A549 (cell line): Measurements from ENCODE around the gene SLC25A10. TPM values are rescaled to one million over a fixed set of nuclear protein-coding genes. Genes with fewer than 3 reads are reported as not detected.
A peak's percentile ranks its signal among the peaks of the same experiment; 100 is the strongest.

Source experiments
- ATAC-seq, 2 experiments: fragments of 200-7000 bp in 1 of 2; fragments of >200 bp in 1 of 2; cut with Nextera tagmentation in 1 of 2; cut with Tn5 transposase in 1 of 2; 3 replicates each; pipeline versions ENCODE4 v1.8.0 to v1.9.1; 2018 to 2020; ENCODE audit warnings: mild to moderate bottlenecking in 1 of 2, moderate library complexity in 1 of 2
- CTCF ChIA-PET: fragments of 300-600 bp; sonication (Branson Sonifier 250); formaldehyde crosslinking; extraction: SDS; loops from one replicate; lab custom pipeline; 2021; ENCODE audit warnings: antibody characterized with exemption, inconsistent platforms; lab: Yijun Ruan, JAX
- POLR2A ChIA-PET: fragments of 350-600 bp; formaldehyde crosslinking; extraction: SDS; loops from one replicate; lab custom pipeline; 2021; ENCODE audit warnings: antibody characterized with exemption, inconsistent platforms; lab: Yijun Ruan, JAX
- DNase-seq, 2 experiments: peaks; one replicate each; pipeline versions ENCODE4 v3.0.0 to v3.0.0-alpha.2; 2011 to 2016; ENCODE audit warnings: low read depth in 1 of 2, low spot score in 1 of 2
- FAIRE-seq: peaks from 2 replicates; lab custom pipeline; 2011; peaks lifted over from hg19 to GRCh38; lab: Jason Lieb, UNC
- H3K27ac ChIP-seq, 2 experiments: fragments of >200 bp; sonication (Bioruptor Twin); formaldehyde crosslinking; 3 replicates each; pipeline ENCODE4 v1.5.1; 2016 to 2017
- H3K4me1 ChIP-seq: fragments of >200 bp; sonication (Bioruptor Twin); formaldehyde crosslinking; 3 replicates; pipeline ENCODE4 v1.6.1; 2016
- H3K4me2 ChIP-seq: fragments of >200 bp; sonication (Bioruptor Twin); formaldehyde crosslinking; 3 replicates; pipeline ENCODE4 v1.6.1; 2016
- H3K4me3 ChIP-seq: fragments of >200 bp; sonication (Bioruptor Twin); formaldehyde crosslinking; 3 replicates; pipeline ENCODE4 v1.5.1; 2016
- H3K9me3 ChIP-seq: fragments of >200 bp; sonication (Bioruptor Twin); formaldehyde crosslinking; 3 replicates; pipeline ENCODE4 v1.6.1; 2016
- BHLHE40 ChIP-seq: IDR thresholded peaks from 2 replicates; pipeline ENCODE4 v1.6.1; 2012; ENCODE audit warnings: low read depth, low read length, inconsistent platforms
- CBX2 ChIP-seq: fragments of 200-600 bp; sonication (generic); IDR thresholded peaks from 2 replicates; pipeline ENCODE4 v1.6.1; 2016; ENCODE audit warnings: low read depth, mild to moderate bottlenecking, borderline replicate concordance
- CBX8 ChIP-seq: fragments of 200-600 bp; sonication (generic); IDR thresholded peaks from 2 replicates; pipeline ENCODE4 v1.6.1; 2016
- CEBPB ChIP-seq, 2 experiments: fragments of >200 bp in 1 of 2; sonication (Bioruptor Twin) in 1 of 2; formaldehyde crosslinking in 1 of 2; IDR thresholded peaks; 2 replicates each; pipeline ENCODE4 v1.6.1; 2012 to 2016
- ELK1 ChIP-seq: fragments of 150-350 bp; IDR thresholded peaks from 2 replicates; pipeline ENCODE4 v1.6.1; 2014; ENCODE audit warnings: low read depth, mild to moderate bottlenecking, low read length
- EP300 ChIP-seq, 2 experiments: fragments of >200 bp; sonication (Bioruptor Twin); formaldehyde crosslinking; IDR thresholded peaks; 2 replicates in 1 of 2; 3 replicates in 1 of 2; pipeline ENCODE4 v1.6.1; 2016 to 2017
- FOSB ChIP-seq: fragments of 250-450 bp; sonication (Bioruptor Pico); IDR thresholded peaks from 2 replicates; pipeline ENCODE4 v1.5.0; 2020; ENCODE audit warnings: mild to moderate bottlenecking, moderate library complexity
- GATA3 ChIP-seq: IDR thresholded peaks from 2 replicates; pipeline ENCODE4 v1.6.1; 2012; ENCODE audit warnings: borderline replicate concordance
- HOXB13 ChIP-seq: fragments of 250-450 bp; sonication (Bioruptor Pico); IDR thresholded peaks from 2 replicates; pipeline ENCODE4 v1.5.0; 2020; ENCODE audit warnings: low read depth, mild to moderate bottlenecking, moderate library complexity
- KDM5A ChIP-seq: fragments of 200-600 bp; sonication (generic); IDR thresholded peaks from 2 replicates; pipeline ENCODE4 v1.6.1; 2016; ENCODE audit warnings: antibody characterized with exemption, mild to moderate bottlenecking
- MAZ ChIP-seq: fragments of 150-350 bp; IDR thresholded peaks from 2 replicates; pipeline ENCODE4 v1.6.1; 2014; ENCODE audit warnings: antibody characterized with exemption, low read depth, low read length, borderline replicate concordance
- MYC ChIP-seq: IDR thresholded peaks from 2 replicates; pipeline ENCODE4 v1.6.1; 2012; ENCODE audit warnings: mild to moderate bottlenecking, inconsistent platforms, low read length, improper control_type of control experiment, borderline replicate concordance
- NFE2L2 ChIP-seq: fragments of 150-350 bp; conservative IDR thresholded peaks from 2 replicates; pipeline ENCODE4 v1.6.1; 2014; ENCODE audit warnings: low read length
- NPAS2 ChIP-seq: fragments of 250-450 bp; sonication (Bioruptor Pico); IDR thresholded peaks from 2 replicates; pipeline ENCODE4 v1.8.0; 2022; ENCODE audit warnings: mild to moderate bottlenecking, moderate library complexity, borderline replicate concordance
- PHF8 ChIP-seq: fragments of 200-600 bp; sonication (generic); IDR thresholded peaks from 2 replicates; pipeline ENCODE4 v1.6.1; 2016; ENCODE audit warnings: low read depth, mild to moderate bottlenecking, antibody characterized with exemption, moderate library complexity, borderline replicate concordance
- POLR2AphosphoS2 ChIP-seq: conservative IDR thresholded peaks from 2 replicates; pipeline ENCODE4 v1.6.1; 2012; ENCODE audit warnings: low read length, improper control_type of control experiment, inconsistent platforms
- RARB ChIP-seq: fragments of 250-450 bp; sonication (Bioruptor Pico); IDR thresholded peaks from 2 replicates; pipeline ENCODE4 v1.8.0; 2021; ENCODE audit warnings: mild to moderate bottlenecking, moderate library complexity
- SMC3 ChIP-seq: fragments of >200 bp; sonication (Bioruptor Twin); formaldehyde crosslinking; IDR thresholded peaks from 3 replicates; pipeline ENCODE4 v1.6.1; 2018; ENCODE audit warnings: inconsistent platforms
- SREBF2 ChIP-seq: fragments of 450-650 bp; IDR thresholded peaks from 2 replicates; pipeline ENCODE4 v1.6.1; 2014; ENCODE audit warnings: mild to moderate bottlenecking, moderate library complexity
- ZFP36 ChIP-seq: fragments of 450-650 bp; IDR thresholded peaks from 2 replicates; pipeline ENCODE4 v1.6.1; 2014; ENCODE audit warnings: borderline replicate concordance; ENCODE audit not compliant: partially characterized antibody
- WGBS: methylation state at CpG from one replicate; pipeline ENCODE4 v1.1.6; 2017; ENCODE audit errors: missing lambda C conversion rate; 5-methylcytosine and 5-hydroxymethylcytosine counted together
- polyA plus RNA-seq, 4 experiments: library from polyadenylated mRNA; depleted of rRNA in 3 of 4; stranded (reverse); fragments of >200 nt; fragmentation: RNase III in 1 of 4; extraction: RNeasy Plus Mini Kit Qiagen cat#74134 plus additional on column Dnase treatment in 1 of 4; gene quantifications; 2 replicates in 3 of 4; 3 replicates in 1 of 4; pipeline ENCODE4 v1.2.3, GENCODE V29; 2011 to 2017
- TF ChIP-seq, protein P1 (sequence below): fragments of >200 bp; sonication (Bioruptor Twin); formaldehyde crosslinking; IDR thresholded peaks from 3 replicates; pipeline ENCODE4 v1.5.1; 2016
- TF ChIP-seq, protein P2 (sequence below): fragments of 250-450 bp; sonication (Bioruptor Pico); IDR thresholded peaks from 2 replicates; pipeline ENCODE4 v1.5.0; 2020; ENCODE audit warnings: low read depth, mild to moderate bottlenecking, moderate library complexity

SLC25A10 gene
- polyA plus RNA-seq, 2 of the 4 experiments (the other 2 are of a cell fraction): 20.0 to 47.0 TPM

DNA sequence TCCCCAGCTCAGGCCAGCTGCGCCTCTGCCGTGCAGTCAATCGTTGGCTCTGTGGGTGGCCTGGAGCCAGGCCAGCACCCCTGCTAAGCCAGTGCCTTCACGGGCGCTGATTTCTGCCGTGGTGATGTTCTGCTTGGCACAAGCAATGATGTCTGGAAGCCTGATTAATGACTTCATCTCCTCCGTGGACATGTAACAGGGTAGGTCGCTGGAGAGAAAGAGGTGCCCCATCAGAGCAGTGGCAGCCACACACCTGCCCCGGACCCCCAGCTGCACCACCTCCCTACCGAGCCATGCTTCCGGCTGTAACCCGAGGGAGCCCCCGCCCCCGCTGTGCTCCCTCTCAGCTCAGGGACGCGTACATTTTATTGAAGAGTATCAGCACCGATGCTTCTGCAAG, 30.4 kb upstream of the SLC25A10 start:
- CTCF ChIA-PET: interaction anchor here (1.2 to 8.1 kb wide), 7 partner anchors 9 to 123 kb away, joined by 3 to 54 read pairs (median 7); partner anchors contain the start of gene MRPL12
- peak overlapping the region; percentile 96 for H3K4me2 ChIP-seq
- H3K9me3 ChIP-seq: no peaks in the 10 kb centered on the region
- POLR2A ChIA-PET: interaction anchor here (2.5 kb wide), 1 partner anchor 15 kb away, joined by 23 read pairs; the partner anchor contains the start of genes CCDC137 and OXLD1
- whole genome bisulfite sequencing: 62% methylated on average over 17 of the region's 17 CpGs
- H3K4me1 ChIP-seq: peaks cover 25% of the 10 kb centered on the region
- TF ChIP-seq HOXB13 (CRISPR knock-in tag) (no peak), BHLHE40 (no peak), CBX2 (no peak)
- H3K27ac ChIP-seq: peak overlapping the region in 1 of 2 experiments; percentile 32; a peak in 1 of 6 replicates
- FAIRE-seq: no peak
- DNase-seq: no peak
- H3K4me3 ChIP-seq: no peak overlapping the region
- ATAC-seq: no peak

GRCh38 chr17:81682565-81683207, 29.4 kb upstream of the SLC25A10 start:
- peak overlapping the region; percentile 96 for H3K4me2 ChIP-seq
- TF ChIP-seq FOSB (CRISPR knock-in tag): 0 out of 2 replicates have a peak, but pooled peaks have one; percentile 5
- no peak for TF ChIP-seq SREBF2
- TF ChIP-seq ELK1: no peak
- TF ChIP-seq, all 56 proteins: peak for 1
- DNase-seq: no peak
- ChIA-PET POLR2A (interaction anchor here (1.1 to 3.8 kb wide), 6 partner anchors 9 to 19 kb away, joined by 3 to 42 read pairs (median 9); partner anchors contain the start of genes CCDC137, MRPL12 and OXLD1), CTCF (interaction anchor here (1.2 to 8.1 kb wide), 10 partner anchors 10 to 124 kb away, joined by 3 to 54 read pairs (median 7); partner anchors contain the start of gene MRPL12)
- ATAC-seq: no peak; a peak in 2 of 6 replicates
- Histone ChIP-seq H3K4me1 (peaks cover 25% of the 10 kb centered on the region), H3K4me3 (peak overlapping the region; percentile 86), H3K27ac (peak overlapping the region; percentile 90 to 91), H3K9me3 (no peaks in the 10 kb centered on the region)
- no peak for FAIRE-seq
- WGBS: 44% methylated on average over 19 of the region's 19 CpGs

GRCh38 chr17:81683208-81683583, 28.9 kb upstream of the SLC25A10 start:
- no peak for FAIRE-seq
- ChIA-PET CTCF (interaction anchor here (0.8 to 8.1 kb wide), 12 partner anchors 8 to 124 kb away, joined by 3 to 54 read pairs (median 5); partner anchors contain the start of gene MRPL12), POLR2A (interaction anchor here (0.8 to 3.8 kb wide), 15 partner anchors 9 to 339 kb away, joined by 3 to 42 read pairs (median 5); partner anchors contain the start of genes CCDC137, CENPX, MCRIP1 and MRPL12)
- Histone ChIP-seq H3K27ac (peak overlapping the region; percentile 90 to 91), H3K9me3 (no peaks in the 10 kb centered on the region), H3K4me2 (peak overlapping the region; percentile 96), H3K4me1 (peaks cover 25% of the 10 kb centered on the region), H3K4me3 (peak overlapping the region; percentile 86)
- ATAC-seq: peak; percentile 20 to 36; a peak in 4 of 6 replicates
- WGBS: 0% methylated on average over 10 of the region's 37 CpGs
- TF ChIP-seq CBX8 (no peak), RARB (CRISPR knock-in tag) (no peak), PHF8 (peak; percentile 44; the same call in 1 of the 2 replicates)
- DNase-seq: no peak

- ATAC-seq: peak; percentile 90 to 96
- peak; percentile 98 for FAIRE-seq
- peak within 1 kb of the TSS; percentile 96 for H3K4me2 ChIP-seq
- H3K4me1 ChIP-seq: peaks cover 25% of the 10 kb centered on the region
- H3K27ac ChIP-seq: peak within 1 kb of the TSS; percentile 91 to 93
- under 1% methylated on average over 83 of the region's 112 CpGs for WGBS
- H3K9me3 ChIP-seq: no peaks in the 10 kb centered on the region
- H3K4me3 ChIP-seq: peak within 1 kb of the TSS; percentile 86
- peak; percentile 100 for DNase-seq
- POLR2A ChIA-PET: interaction anchor here (0.8 to 3.8 kb wide), 15 partner anchors 8 to 339 kb away, joined by 3 to 42 read pairs (median 5); partner anchors contain the start of genes CCDC137, CENPX, MCRIP1 and MRPL12
- CTCF ChIA-PET: interaction anchor here (0.8 to 8.1 kb wide), 10 partner anchors 8 to 125 kb away, joined by 3 to 54 read pairs (median 7); partner anchors contain the start of gene MRPL12
- peak; percentile 89; the same call in 1 of the 2 replicates for TF ChIP-seq MAZ
- TF ChIP-seq EP300 (IDR thresholded peaks at IDR 0.05): no peak
- 0 out of 2 replicates have a peak, but pooled peaks have one; percentile 15 for TF ChIP-seq KDM5A
- TF ChIP-seq NPAS2 (CRISPR knock-in tag): no peak
- TF ChIP-seq, protein P1, sequence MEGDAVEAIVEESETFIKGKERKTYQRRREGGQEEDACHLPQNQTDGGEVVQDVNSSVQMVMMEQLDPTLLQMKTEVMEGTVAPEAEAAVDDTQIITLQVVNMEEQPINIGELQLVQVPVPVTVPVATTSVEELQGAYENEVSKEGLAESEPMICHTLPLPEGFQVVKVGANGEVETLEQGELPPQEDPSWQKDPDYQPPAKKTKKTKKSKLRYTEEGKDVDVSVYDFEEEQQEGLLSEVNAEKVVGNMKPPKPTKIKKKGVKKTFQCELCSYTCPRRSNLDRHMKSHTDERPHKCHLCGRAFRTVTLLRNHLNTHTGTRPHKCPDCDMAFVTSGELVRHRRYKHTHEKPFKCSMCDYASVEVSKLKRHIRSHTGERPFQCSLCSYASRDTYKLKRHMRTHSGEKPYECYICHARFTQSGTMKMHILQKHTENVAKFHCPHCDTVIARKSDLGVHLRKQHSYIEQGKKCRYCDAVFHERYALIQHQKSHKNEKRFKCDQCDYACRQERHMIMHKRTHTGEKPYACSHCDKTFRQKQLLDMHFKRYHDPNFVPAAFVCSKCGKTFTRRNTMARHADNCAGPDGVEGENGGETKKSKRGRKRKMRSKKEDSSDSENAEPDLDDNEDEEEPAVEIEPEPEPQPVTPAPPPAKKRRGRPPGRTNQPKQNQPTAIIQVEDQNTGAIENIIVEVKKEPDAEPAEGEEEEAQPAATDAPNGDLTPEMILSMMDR: no peak
- TF ChIP-seq SMC3: no peak
- no peak for TF ChIP-seq CEBPB (IDR thresholded peaks at IDR 0.05)
- peak; percentile 2; the same call in 1 of the 2 replicates for TF ChIP-seq GATA3
- TF ChIP-seq, protein P2, sequence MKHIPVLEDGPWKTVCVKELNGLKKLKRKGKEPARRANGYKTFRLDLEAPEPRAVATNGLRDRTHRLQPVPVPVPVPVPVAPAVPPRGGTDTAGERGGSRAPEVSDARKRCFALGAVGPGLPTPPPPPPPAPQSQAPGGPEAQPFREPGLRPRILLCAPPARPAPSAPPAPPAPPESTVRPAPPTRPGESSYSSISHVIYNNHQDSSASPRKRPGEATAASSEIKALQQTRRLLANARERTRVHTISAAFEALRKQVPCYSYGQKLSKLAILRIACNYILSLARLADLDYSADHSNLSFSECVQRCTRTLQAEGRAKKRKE (CRISPR knock-in tag): no peak
- TF ChIP-seq ZFP36: no peak
- TF ChIP-seq FOSB (CRISPR knock-in tag): no peak
- no peak for TF ChIP-seq NFE2L2
- no peak for TF ChIP-seq CBX2
- TF ChIP-seq MYC: peak; percentile 75
- no peak for TF ChIP-seq POLR2AphosphoS2
These were observed 28.3 kb upstream of the SLC25A10 start, which contains the start of the genes ARL16 and HGS for GRCh38 chr17:81683584-81684441. ARL16 (minus strand) TSS chr17:81683797; CDS start chr17:81683753, 44 bp downstream. HGS (plus strand) TSS chr17:81684011; CDS start chr17:81684067, 56 bp downstream.
